Psoas muscle (tissue), 8 donors: Measurements from ENCODE around the gene TAB3. TPM values are rescaled to one million over a fixed set of nuclear protein-coding genes. Genes with fewer than 3 reads are reported as not detected.

Experiments used
- ATAC-seq, 4 donors: fragments of 200-7000 bp; cut with Tn5 transposase; one replicate each; pipeline ENCODE4 v1.9.1; 2020; ENCODE audit warnings: moderate library complexity in 3 of 4, mild to moderate bottlenecking in 2 of 4
- DNase-seq, 2 donors: peaks; one replicate each; pipeline ENCODE4 v3.0.0-alpha.2; 2020
- H3K27ac ChIP-seq: fragments of 200-600 bp; one replicate; pipeline ENCODE4 v1.8.0; 2022
- H3K27me3 ChIP-seq, 3 donors: fragments of 200-600 bp in 1 of 3; one replicate each; pipeline versions ENCODE4 v1.6.1 to v1.8.0; 2013 to 2022; ENCODE audit warnings: low read length in 2 of 3, mild to moderate bottlenecking in 2 of 3, moderate library complexity in 1 of 3; ENCODE audit not compliant: insufficient read depth in 3 of 3
- H3K36me3 ChIP-seq, 2 donors: fragments of 200-600 bp in 1 of 2; one replicate each; pipeline versions ENCODE4 v1.6.1 to v1.8.0; 2013 to 2022; ENCODE audit warnings: low read depth in 1 of 2, mild to moderate bottlenecking in 1 of 2, moderate library complexity in 1 of 2; ENCODE audit not compliant: insufficient read depth in 1 of 2
- H3K4me1 ChIP-seq: fragments of 200-600 bp; one replicate; pipeline ENCODE4 v1.8.0; 2022
- H3K4me3 ChIP-seq: fragments of 200-600 bp; one replicate; pipeline ENCODE4 v1.8.0; 2022; ENCODE audit warnings: mild to moderate bottlenecking
- H3K9me3 ChIP-seq: fragments of 200-600 bp; one replicate; pipeline ENCODE4 v1.8.0; 2022
- CTCF ChIP-seq: fragments of 200-600 bp; IDR thresholded peaks from one replicate; pipeline ENCODE4 v1.8.0; 2022; ENCODE audit warnings: antibody characterized with exemption
- WGBS, 3 donors: extraction: QIAGEN DNeasy Blood & Tissue Kit; methylation state at CpG; one replicate each; pipeline versions ENCODE4 v1.1.6 to v1.1.7; 2013; 5-methylcytosine and 5-hydroxymethylcytosine counted together
- intact Hi-C, 2 donors: fragments of 100-400 bp; cut with DNase I; formaldehyde crosslinking; loops; one replicate each; pipeline versions ENCODE4 v1.11.0 to v1.14.2; 2022
- long read RNA-seq, 2 donors: library from polyadenylated mRNA; unstranded; transcript quantifications; one replicate each; pipeline ENCODE4 v2.0.0, GENCODE V29; 2021
- polyA plus RNA-seq, 3 donors: library from polyadenylated mRNA; stranded (reverse); fragments of 200-250 nt; gene quantifications; one replicate each; pipeline ENCODE4 v1.2.3, GENCODE V29; 2013
- total RNA-seq, 4 donors: library from RNA; stranded (reverse); fragmentation: NEBNext Ultra II Directional in 2 of 4; extraction: Animal tissue kit (Norgen Biotek cat#: 25700) in 2 of 4; gene quantifications; one replicate each; pipeline versions ENCODE4 v1.2.1 to v1.2.4, GENCODE V29; 2021 to 2023
- donor health status: healthy with polysubstance abuse.
- donor health status: DM: no; HTN: no; CAD: no; lungs with moderate emphysema.
- donor health status: Bipolar disorder and iron deficiency.
- donor health status: healthy.
- donor health status: DM: yes; HTN: yes; CAD: no.
- donor health status: DM: no; HTN: no; CAD: no.
- donor health status: DM: no; HTN: no; CAD: no.
- donor health status: DM: yes; HTN: yes; CAD: no.

Gene TAB3
- 10 to 100 TPM; 11.9 to 14.5 (median 12.4) TPM for total RNA-seq
- polyA plus RNA-seq, result 10 to 100 TPM in 1 of 3 donors, 1 to 10 TPM in 2; 4.9 to 15.7 (median 8.9) TPM
- long read RNA-seq, donor 1, result 0 reads
- long read RNA-seq, donor 2, partial matches to known transcripts, result 2 of 4 reads
- long read RNA-seq, donor 2, other reads (novel, unspliced or antisense), result 2 of 4 reads

GRCh38 chrX:30889147-30890140 lies at the start of gene TAB3:
TAB3 (minus strand) TSS chrX:30889254; CDS start chrX:30859588, 29,666 bp downstream.
- Histone ChIP-seq H3K9me3 (no peaks in the 10 kb centered on the region), H3K36me3 (no peaks in the 10 kb centered on the region), H3K4me1 (peaks cover 3% of the 10 kb centered on the region), H3K27ac (peak within 1 kb of the TSS; percentile 87), H3K27me3 (no peaks in the 10 kb centered on the region), H3K4me3 (peak within 1 kb of the TSS; percentile 80)
- ATAC-seq, result peak; percentile 95 to 98 (median 97)
- peak; percentile 93 to 96 for DNase-seq
- no peak for TF ChIP-seq CTCF
- intact Hi-C loops, result no loop called here
- 0 to 22% (median 1%) methylated on average over 25 to 62 of the region's 62 CpGs for WGBS, 3 donors

- Histone ChIP-seq H3K9me3 (peaks cover 6% of the 10 kb centered on the region), H3K27me3 (peaks cover 0 to 3% (median 0%) of the 10 kb centered on the region in 3 donors), H3K27ac (no peak overlapping the region), H3K4me1 (no peaks in the 10 kb centered on the region), H3K36me3 (no peaks in the 10 kb centered on the region), H3K4me3 (no peak overlapping the region)
- no peak for DNase-seq
- intact Hi-C loops, result no loop called here
- TF ChIP-seq CTCF, result no peak
- ATAC-seq, result no peak
- 85 to 96% (median 96%) methylated on average over 5 of the region's 5 CpGs for WGBS, 3 donors
These were observed 49.2 kb upstream of the TAB3 start for GRCh38 chrX:30938295-30938694.

- intact Hi-C loops, result no loop called here
- 16 to 33% (median 21%) methylated on average over 2 of the region's 2 CpGs for WGBS, 3 donors
- H3K27me3 ChIP-seq, result peaks cover 0 to 3% (median 0%) of the 10 kb centered on the region in 3 donors
These were observed 46.9 kb upstream of the TAB3 start for GRCh38 chrX:30935985-30936384.

GRCh38 chrX:30931920-30932319 lies 42.9 kb upstream of the TAB3 start:
- WGBS, 3 donors, result 26 to 75% (median 31%) methylated on average over 1 of the region's 1 CpG
- no peaks in the 10 kb centered on the region for H3K36me3 ChIP-seq
- H3K27ac ChIP-seq, result no peak overlapping the region
- DNase-seq, result no peak
- ATAC-seq, result no peak
- no peaks in the 10 kb centered on the region for H3K4me1 ChIP-seq
- no peak overlapping the region for H3K4me3 ChIP-seq
- intact Hi-C loops, result no loop called here
- H3K27me3 ChIP-seq, result peaks cover 0 to 3% (median 0%) of the 10 kb centered on the region in 3 donors
- peaks cover 9% of the 10 kb centered on the region for H3K9me3 ChIP-seq
- no peak for TF ChIP-seq CTCF

More at GRCh38 chrX:30935985-30936384, 46.9 kb upstream of the TAB3 start:
- no peak for DNase-seq
- no peak for TF ChIP-seq CTCF
- Histone ChIP-seq H3K4me1 (no peaks in the 10 kb centered on the region), H3K4me3 (no peak overlapping the region), H3K27ac (no peak overlapping the region), H3K36me3 (no peaks in the 10 kb centered on the region), H3K9me3 (peaks cover 6% of the 10 kb centered on the region)
- no peak for ATAC-seq
